ENCODE results near the gene TBX4.

The TBX4 gene

DNA sequence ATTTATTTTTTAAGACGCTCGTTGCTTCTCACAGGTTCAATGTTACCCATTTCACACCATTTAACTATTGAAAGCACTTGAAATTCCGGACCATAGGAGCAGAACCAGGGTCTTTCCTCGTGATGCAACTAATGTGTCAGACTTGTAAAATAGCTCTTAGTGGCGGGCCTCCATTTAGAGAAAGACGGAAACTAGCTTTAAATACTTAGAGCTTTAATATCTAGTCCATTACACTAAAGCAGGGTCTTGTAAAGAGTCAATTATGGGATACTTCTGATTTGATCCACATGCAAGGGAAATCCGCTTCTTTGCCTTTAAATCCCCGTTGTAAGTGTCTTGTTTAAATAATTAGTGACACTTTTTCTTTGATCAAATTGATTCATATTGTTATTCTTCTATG lies 82.2 kb downstream of the TBX4 start:
- DNase-seq = no peak
